BJ (cell line): Measurements from ENCODE around the gene SAP25. TPM values are rescaled to one million over a fixed set of nuclear protein-coding genes. Genes with fewer than 3 reads are reported as not detected.

Experiments
- CTCF ChIA-PET: fragments of 350-600 bp; formaldehyde crosslinking; extraction: SDS; loops from one replicate; lab custom pipeline; 2021; ENCODE audit warnings: antibody characterized with exemption, inconsistent platforms; lab: Yijun Ruan, JAX
- POLR2A ChIA-PET: fragments of 300-600 bp; sonication (Branson Sonifier 250); formaldehyde crosslinking; extraction: SDS; loops from one replicate; lab custom pipeline; 2021; ENCODE audit warnings: antibody characterized with exemption; lab: Charles Lee
- DNase-seq: peaks from one replicate; pipeline ENCODE4 v3.0.0-alpha.2; 2011; ENCODE audit warnings: low read depth
- H3K27me3 ChIP-seq: 2 replicates; pipeline ENCODE4 v1.6.0; 2011; ENCODE audit warnings: low read length; ENCODE audit not compliant: control insufficient read depth, insufficient read depth
- H3K36me3 ChIP-seq: 2 replicates; pipeline ENCODE4 v1.5.1; 2011; ENCODE audit warnings: low read length; ENCODE audit not compliant: control insufficient read depth, insufficient read depth
- H3K4me3 ChIP-seq: 2 replicates; pipeline ENCODE4 v1.5.1; 2011; ENCODE audit warnings: low read depth, mild to moderate bottlenecking, control low read depth, low read length
- CTCF ChIP-seq: IDR thresholded peaks from 2 replicates; pipeline ENCODE4 v1.5.1; 2011; ENCODE audit warnings: low read depth, mild to moderate bottlenecking, control low read depth, inconsistent platforms, low read length, moderate library complexity; ENCODE audit not compliant: insufficient read depth
- polyA plus RNA-seq: library from polyadenylated mRNA; depleted of rRNA; stranded (reverse); fragments of >200 nt; gene quantifications from 2 replicates; pipeline ENCODE4 v1.2.3, GENCODE V29; 2011

Gene SAP25
- polyA plus RNA-seq, 1 experiment: 0.34 TPM

- POLR2A ChIA-PET: no interaction called here
- H3K36me3 ChIP-seq: peaks cover 43% of the 10 kb centered on the region
- DNase-seq: no peak
Measured at GRCh38 chr7:100576384-100576993, 2.8 kb upstream of the SAP25 start.

GRCh38 chr7:100575746-100576383 lies 2.2 kb upstream of the SAP25 start:
- ChIA-PET CTCF (no interaction called here), POLR2A (no interaction called here)
- H3K36me3 ChIP-seq: peaks cover 40% of the 10 kb centered on the region

More at GRCh38 chr7:100576384-100576993, 2.8 kb upstream of the SAP25 start:
- CTCF ChIA-PET: no interaction called here
- Histone ChIP-seq H3K4me3 (no peak overlapping the region), H3K27me3 (no peaks in the 10 kb centered on the region)
- TF ChIP-seq CTCF: no peak

GRCh38 chr7:100575206-100575631 lies 1.5 kb upstream of the SAP25 start:
- no peak for TF ChIP-seq CTCF
- no peak for DNase-seq
- POLR2A ChIA-PET: no interaction called here

More at GRCh38 chr7:100575746-100576383, 2.2 kb upstream of the SAP25 start:
- TF ChIP-seq CTCF: no peak
- no peaks in the 10 kb centered on the region for H3K27me3 ChIP-seq
- no peak overlapping the region for H3K4me3 ChIP-seq
- no peak for DNase-seq

GRCh38 chr7:100574362-100575205 lies 884 bp upstream of the SAP25 start:
- Histone ChIP-seq H3K4me3 (no peak overlapping the region), H3K27me3 (no peaks in the 10 kb centered on the region), H3K36me3 (peaks cover 31% of the 10 kb centered on the region)
- DNase-seq: no peak
- no peak for TF ChIP-seq CTCF
- CTCF ChIA-PET: interaction anchor here (0.6 to 1.0 kb wide), 2 partner anchors 15 to 130 kb away, joined by 3 to 4 read pairs; no protein-coding TSS in a partner anchor
- POLR2A ChIA-PET: no interaction called here

More at GRCh38 chr7:100575206-100575631, 1.5 kb upstream of the SAP25 start:
- H3K36me3 ChIP-seq: peaks cover 36% of the 10 kb centered on the region
- no peaks in the 10 kb centered on the region for H3K27me3 ChIP-seq
- no peak overlapping the region for H3K4me3 ChIP-seq
- CTCF ChIA-PET: interaction anchor here (0.6 to 1.0 kb wide), 2 partner anchors 15 to 130 kb away, joined by 3 to 4 read pairs; no protein-coding TSS in a partner anchor
